HL-60 (cell line): ENCODE results near the gene MLLT11.

Experiments
- DNase-seq, 2 experiments: peaks; one replicate each; pipeline ENCODE4 v3.0.0-alpha.2; 2010 to 2020; ENCODE audit warnings: low read depth in 1 of 2, low spot score in 1 of 2
- H3K27ac ChIP-seq: fragments of 250-450 bp; sonication (Bioruptor Pico); replicated peaks from 2 replicates; pipeline ENCODE4 v1.5.1; 2020; ENCODE audit warnings: mild to moderate bottlenecking, moderate library complexity
- H3K27me3 ChIP-seq: fragments of 250-450 bp; sonication (Bioruptor Pico); 2 replicates; pipeline ENCODE4 v1.5.1; 2021; ENCODE audit warnings: mild to moderate bottlenecking, moderate library complexity; ENCODE audit not compliant: insufficient read depth, poor library complexity, severe bottlenecking
- H3K4me3 ChIP-seq: replicated peaks from 2 replicates; pipeline ENCODE4 v1.5.1; 2011; ENCODE audit warnings: mild to moderate bottlenecking, control low read depth, low read length; ENCODE audit not compliant: insufficient read depth
- CTCF ChIP-seq: IDR thresholded peaks from one replicate; pipeline ENCODE4 v1.5.1; 2011; ENCODE audit warnings: low read length, control low read depth, inconsistent platforms; ENCODE audit not compliant: insufficient read depth
- GABPA ChIP-seq: IDR thresholded peaks from 2 replicates; pipeline ENCODE4 v1.6.1; 2012; ENCODE audit warnings: low read depth
- POLR2AphosphoS5 ChIP-seq: IDR thresholded peaks from 2 replicates; pipeline ENCODE4 v1.6.1; 2012; ENCODE audit warnings: low read depth
- SPI1 ChIP-seq: IDR thresholded peaks from 2 replicates; pipeline ENCODE4 v1.6.1; 2012; ENCODE audit warnings: low read depth, mild to moderate bottlenecking, borderline replicate concordance
- TF ChIP-seq, protein P1 (sequence below): IDR thresholded peaks from 2 replicates; pipeline ENCODE4 v1.6.1; 2012; ENCODE audit warnings: low read depth; ENCODE audit not compliant: insufficient replicate concordance

The MLLT11 gene

DNA sequence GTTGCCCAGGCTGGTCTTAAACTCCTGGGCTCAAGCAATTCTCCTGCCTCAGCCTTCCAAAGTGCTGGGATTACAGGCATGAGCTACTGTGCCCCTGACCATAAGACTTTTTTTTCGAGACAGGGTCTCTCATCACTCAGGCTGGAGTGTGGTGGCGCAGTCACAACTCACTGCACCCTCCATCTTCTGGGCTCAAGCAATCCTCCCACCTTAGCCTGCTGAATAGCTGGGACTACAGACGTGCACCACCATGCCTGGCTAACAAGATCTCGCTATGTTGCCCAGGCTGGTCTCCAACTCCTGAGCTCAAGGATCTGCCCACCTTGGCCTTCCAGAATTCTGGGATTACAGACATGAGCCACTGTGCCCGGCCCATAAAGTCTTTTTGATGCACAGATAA is 10.7 kb upstream of the MLLT11 start:
- Histone ChIP-seq H3K27ac (no peak overlapping the region), H3K4me3 (no peak overlapping the region), H3K27me3 (peaks cover 7% of the 10 kb centered on the region)
- DNase-seq: no peak
- TF ChIP-seq, protein P1, sequence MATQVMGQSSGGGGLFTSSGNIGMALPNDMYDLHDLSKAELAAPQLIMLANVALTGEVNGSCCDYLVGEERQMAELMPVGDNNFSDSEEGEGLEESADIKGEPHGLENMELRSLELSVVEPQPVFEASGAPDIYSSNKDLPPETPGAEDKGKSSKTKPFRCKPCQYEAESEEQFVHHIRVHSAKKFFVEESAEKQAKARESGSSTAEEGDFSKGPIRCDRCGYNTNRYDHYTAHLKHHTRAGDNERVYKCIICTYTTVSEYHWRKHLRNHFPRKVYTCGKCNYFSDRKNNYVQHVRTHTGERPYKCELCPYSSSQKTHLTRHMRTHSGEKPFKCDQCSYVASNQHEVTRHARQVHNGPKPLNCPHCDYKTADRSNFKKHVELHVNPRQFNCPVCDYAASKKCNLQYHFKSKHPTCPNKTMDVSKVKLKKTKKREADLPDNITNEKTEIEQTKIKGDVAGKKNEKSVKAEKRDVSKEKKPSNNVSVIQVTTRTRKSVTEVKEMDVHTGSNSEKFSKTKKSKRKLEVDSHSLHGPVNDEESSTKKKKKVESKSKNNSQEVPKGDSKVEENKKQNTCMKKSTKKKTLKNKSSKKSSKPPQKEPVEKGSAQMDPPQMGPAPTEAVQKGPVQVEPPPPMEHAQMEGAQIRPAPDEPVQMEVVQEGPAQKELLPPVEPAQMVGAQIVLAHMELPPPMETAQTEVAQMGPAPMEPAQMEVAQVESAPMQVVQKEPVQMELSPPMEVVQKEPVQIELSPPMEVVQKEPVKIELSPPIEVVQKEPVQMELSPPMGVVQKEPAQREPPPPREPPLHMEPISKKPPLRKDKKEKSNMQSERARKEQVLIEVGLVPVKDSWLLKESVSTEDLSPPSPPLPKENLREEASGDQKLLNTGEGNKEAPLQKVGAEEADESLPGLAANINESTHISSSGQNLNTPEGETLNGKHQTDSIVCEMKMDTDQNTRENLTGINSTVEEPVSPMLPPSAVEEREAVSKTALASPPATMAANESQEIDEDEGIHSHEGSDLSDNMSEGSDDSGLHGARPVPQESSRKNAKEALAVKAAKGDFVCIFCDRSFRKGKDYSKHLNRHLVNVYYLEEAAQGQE: no peak
- TF ChIP-seq POLR2AphosphoS5: no peak
- TF ChIP-seq CTCF: no peak
- no peak for TF ChIP-seq GABPA
- no peak for TF ChIP-seq SPI1

GRCh38 chr1:151050051-151050688 is 10.0 kb upstream of the MLLT11 start:
- DNase-seq: no peak
- Histone ChIP-seq H3K4me3 (no peak overlapping the region), H3K27me3 (peaks cover 7% of the 10 kb centered on the region), H3K27ac (no peak overlapping the region)
- TF ChIP-seq SPI1: no peak
- TF ChIP-seq GABPA: no peak
- TF ChIP-seq, protein P1: no peak
- TF ChIP-seq CTCF: no peak
- no peak for TF ChIP-seq POLR2AphosphoS5

DNA sequence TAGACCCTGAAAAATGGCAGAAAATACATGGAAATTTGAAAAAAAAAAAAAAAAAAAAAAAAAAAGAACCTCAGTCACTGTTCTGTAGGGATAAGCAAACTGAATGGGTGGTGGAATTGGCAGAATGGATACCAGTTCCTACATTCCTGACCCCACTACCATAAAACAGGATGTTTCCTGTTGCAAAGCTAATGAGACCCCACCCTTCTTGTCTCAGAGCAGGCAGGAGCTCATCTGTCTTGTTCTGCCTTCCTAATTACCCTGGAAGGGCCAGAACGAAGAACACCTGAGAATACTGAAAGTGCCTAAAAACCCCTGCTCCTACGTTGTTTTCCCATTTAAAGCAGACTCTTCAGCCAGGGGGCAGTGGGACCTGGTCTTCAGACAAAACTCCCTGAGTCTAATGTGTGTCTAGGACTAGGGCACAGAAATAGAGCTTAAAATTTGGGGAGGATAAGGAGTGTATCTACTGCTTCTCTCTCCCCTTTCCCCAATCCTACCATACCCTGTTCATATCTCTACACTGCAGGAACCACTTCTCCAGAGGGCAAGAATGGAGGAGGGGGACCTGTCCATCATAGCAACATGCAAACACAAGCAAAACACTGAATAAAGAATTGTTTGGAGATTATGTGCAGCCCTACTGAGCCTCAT is 8.7 kb upstream of the MLLT11 start:
- no peak overlapping the region for H3K4me3 ChIP-seq
- H3K27ac ChIP-seq: no peak overlapping the region
- no peak for DNase-seq
- TF ChIP-seq, protein P1: no peak
- TF ChIP-seq CTCF: no peak
- no peak for TF ChIP-seq POLR2AphosphoS5
- TF ChIP-seq GABPA: no peak
- no peak for TF ChIP-seq SPI1
- H3K27me3 ChIP-seq: peaks cover 7% of the 10 kb centered on the region
